Caco-2 (cell line): ENCODE measurements around the gene FAM181A. TPM values are rescaled to one million over a fixed set of nuclear protein-coding genes. Genes with fewer than 3 reads are reported as not detected.

Source experiments
- BruUV-seq: library from RNA; stranded (reverse); fragments of 400-500 nt; replicated peaks from 2 replicates; lab custom pipeline; 2021; lab: Mats Ljungman, UMichigan
- CTCF ChIA-PET: fragments of 300-600 bp; sonication (Branson Sonifier 250); formaldehyde crosslinking; loops from one replicate; lab custom pipeline; 2022; ENCODE audit warnings: antibody characterized with exemption; lab: Charles Lee
- POLR2A ChIA-PET: fragments of 300-600 bp; sonication (Branson Sonifier 250); formaldehyde crosslinking; loops from one replicate; lab custom pipeline; 2022; ENCODE audit warnings: antibody characterized with exemption; lab: Charles Lee
- DNase-seq, 2 experiments: peaks; one replicate each; pipeline versions ENCODE4 v3.0.0 to v3.0.0-alpha.2; 2020 to 2022
- H3K27me3 ChIP-seq: replicated peaks from 2 replicates; pipeline ENCODE4 v1.6.0; 2011; ENCODE audit warnings: low read length; ENCODE audit not compliant: control insufficient read depth, insufficient read depth
- H3K36me3 ChIP-seq: 2 replicates; pipeline ENCODE4 v1.5.1; 2011; ENCODE audit warnings: low read length; ENCODE audit not compliant: control insufficient read depth, insufficient read depth
- H3K4me1 ChIP-seq: fragments of 250-450 bp; sonication (Bioruptor Pico); 2 replicates; pipeline ENCODE4 v1.5.1; 2020; ENCODE audit warnings: mild to moderate bottlenecking
- H3K4me3 ChIP-seq: 2 replicates; pipeline ENCODE4 v1.5.1; 2011; ENCODE audit warnings: low read depth, mild to moderate bottlenecking, control low read depth, low read length
- H3K9me3 ChIP-seq: fragments of 250-450 bp; sonication (Bioruptor Pico); 2 replicates; pipeline ENCODE4 v1.5.1; 2020; ENCODE audit warnings: mild to moderate bottlenecking, moderate library complexity
- H3K27ac Mint-ChIP-seq: one replicate; pipeline ENCODE4 v1.8.0; 2022; ENCODE audit warnings: mixed read lengths; ENCODE audit not compliant: unreplicated experiment
- H3K27me3 Mint-ChIP-seq: one replicate; pipeline ENCODE4 v1.8.0; 2022; ENCODE audit warnings: mixed read lengths; ENCODE audit not compliant: insufficient read depth, unreplicated experiment
- H3K36me3 Mint-ChIP-seq: one replicate; pipeline ENCODE4 v1.8.0; 2022; ENCODE audit warnings: mild to moderate bottlenecking, mixed read lengths; ENCODE audit not compliant: insufficient read depth, unreplicated experiment
- H3K4me1 Mint-ChIP-seq: one replicate; pipeline ENCODE4 v1.8.0; 2022; ENCODE audit warnings: low read depth, mixed read lengths; ENCODE audit not compliant: unreplicated experiment
- H3K4me3 Mint-ChIP-seq: one replicate; pipeline ENCODE4 v1.8.0; 2022; ENCODE audit warnings: mild to moderate bottlenecking, moderate library complexity, mixed read lengths; ENCODE audit not compliant: unreplicated experiment
- H3K9me3 Mint-ChIP-seq: one replicate; pipeline ENCODE4 v1.8.0; 2022; ENCODE audit warnings: mixed read lengths; ENCODE audit not compliant: unreplicated experiment
- intact Hi-C: fragments of 100-400 bp; cut with micrococcal nuclease; formaldehyde crosslinking; loops from one replicate; pipeline ENCODE4 v1.10.0; 2022; ENCODE audit not compliant: unreplicated experiment
- total RNA-seq: library from RNA; stranded (reverse); gene quantifications from 2 replicates; pipeline ENCODE4 v1.2.3, GENCODE V29; 2022
- TF ChIP-seq, protein P1 (sequence below), 2 experiments: fragments of 200-600 bp in 1 of 2; IDR thresholded peaks; 1 replicate in 1 of 2; 2 replicates in 1 of 2; pipeline versions ENCODE4 v1.5.1 to v1.8.0; 2011 to 2022; ENCODE audit warnings: antibody characterized with exemption in 1 of 2, control low read depth in 1 of 2, inconsistent platforms in 1 of 2, low read depth in 1 of 2, low read length in 1 of 2, mild to moderate bottlenecking in 1 of 2, moderate library complexity in 1 of 2; ENCODE audit not compliant: insufficient read depth in 1 of 2, severe bottlenecking in 1 of 2, unreplicated experiment in 1 of 2

FAM181A gene
- total RNA-seq, 1 experiment from 2014 or later: not detected

DNA sequence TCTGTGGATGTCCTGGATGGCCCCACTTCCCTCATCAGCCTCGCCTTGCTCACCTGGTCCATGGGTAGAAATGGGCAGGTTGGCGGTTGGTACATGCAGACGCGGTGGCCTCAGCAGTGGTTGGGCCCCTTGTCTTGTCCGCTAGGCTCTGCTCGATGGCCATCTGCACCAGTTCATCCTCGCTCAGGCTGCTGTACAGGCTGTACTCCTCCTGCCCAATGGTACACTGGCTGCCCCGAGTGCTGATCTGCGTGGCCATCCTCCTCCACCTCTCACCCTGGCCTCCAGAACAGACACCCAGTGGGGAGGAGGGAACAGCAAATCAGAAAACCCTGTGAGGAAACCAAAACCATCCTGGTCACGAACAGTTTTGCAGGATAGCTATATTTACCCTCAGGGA, 37.1 kb downstream of the FAM181A start:
- BruUV-seq: no TSS peak
- H3K27me3 Mint-ChIP-seq: no peaks in the 10 kb centered on the region
- no peaks in the 10 kb centered on the region for H3K36me3 Mint-ChIP-seq
- no peak overlapping the region for H3K4me3 ChIP-seq
- no peak overlapping the region for H3K4me3 Mint-ChIP-seq
- intact Hi-C loops: no loop called here
- TF ChIP-seq, protein P1, sequence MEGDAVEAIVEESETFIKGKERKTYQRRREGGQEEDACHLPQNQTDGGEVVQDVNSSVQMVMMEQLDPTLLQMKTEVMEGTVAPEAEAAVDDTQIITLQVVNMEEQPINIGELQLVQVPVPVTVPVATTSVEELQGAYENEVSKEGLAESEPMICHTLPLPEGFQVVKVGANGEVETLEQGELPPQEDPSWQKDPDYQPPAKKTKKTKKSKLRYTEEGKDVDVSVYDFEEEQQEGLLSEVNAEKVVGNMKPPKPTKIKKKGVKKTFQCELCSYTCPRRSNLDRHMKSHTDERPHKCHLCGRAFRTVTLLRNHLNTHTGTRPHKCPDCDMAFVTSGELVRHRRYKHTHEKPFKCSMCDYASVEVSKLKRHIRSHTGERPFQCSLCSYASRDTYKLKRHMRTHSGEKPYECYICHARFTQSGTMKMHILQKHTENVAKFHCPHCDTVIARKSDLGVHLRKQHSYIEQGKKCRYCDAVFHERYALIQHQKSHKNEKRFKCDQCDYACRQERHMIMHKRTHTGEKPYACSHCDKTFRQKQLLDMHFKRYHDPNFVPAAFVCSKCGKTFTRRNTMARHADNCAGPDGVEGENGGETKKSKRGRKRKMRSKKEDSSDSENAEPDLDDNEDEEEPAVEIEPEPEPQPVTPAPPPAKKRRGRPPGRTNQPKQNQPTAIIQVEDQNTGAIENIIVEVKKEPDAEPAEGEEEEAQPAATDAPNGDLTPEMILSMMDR (IDR thresholded peaks at IDR 0.05; ENCODE audit: insufficient read depth in 1 of 2, low read depth in 1 of 2, low read length in 1 of 2, severe bottlenecking in 1 of 2, unreplicated experiment in 1 of 2): no peak
- no peak for DNase-seq
- CTCF ChIA-PET: no interaction called here
- POLR2A ChIA-PET: no interaction called here
- no peak overlapping the region for H3K27ac Mint-ChIP-seq
- peaks cover 29% of the 10 kb centered on the region for H3K4me1 ChIP-seq
- H3K27me3 ChIP-seq: no peaks in the 10 kb centered on the region
- no peaks in the 10 kb centered on the region for H3K9me3 ChIP-seq
- H3K9me3 Mint-ChIP-seq: no peaks in the 10 kb centered on the region
- H3K4me1 Mint-ChIP-seq: peaks cover 8% of the 10 kb centered on the region
- H3K36me3 ChIP-seq: no peaks in the 10 kb centered on the region

- H3K9me3 ChIP-seq: no peaks in the 10 kb centered on the region
- Mint-ChIP-seq H3K9me3 (no peaks in the 10 kb centered on the region), H3K27me3 (no peaks in the 10 kb centered on the region), H3K27ac (no peak overlapping the region), H3K4me3 (no peak overlapping the region), H3K4me1 (peaks cover 3% of the 10 kb centered on the region), H3K36me3 (no peaks in the 10 kb centered on the region)
- H3K36me3 ChIP-seq: no peaks in the 10 kb centered on the region
- DNase-seq: no peak
- peaks cover 25% of the 10 kb centered on the region for H3K4me1 ChIP-seq
- ChIA-PET POLR2A (no interaction called here), CTCF (no interaction called here)
- BruUV-seq: no TSS peak
- TF ChIP-seq, protein P1 (IDR thresholded peaks at IDR 0.05; ENCODE audit: insufficient read depth in 1 of 2, low read depth in 1 of 2, low read length in 1 of 2, severe bottlenecking in 1 of 2, unreplicated experiment in 1 of 2): no peak
- intact Hi-C loops: no loop called here
- H3K27me3 ChIP-seq: no peaks in the 10 kb centered on the region
- no peak overlapping the region for H3K4me3 ChIP-seq
These were observed 37.7 kb downstream of the FAM181A start for GRCh38 chr14:93964820-93965286.

- Mint-ChIP-seq H3K27ac (no peak overlapping the region), H3K4me3 (no peak overlapping the region)
These were observed 38.2 kb downstream of the FAM181A start for GRCh38 chr14:93965287-93965821.

More at GRCh38 chr14:93965287-93965821, 38.2 kb downstream of the FAM181A start:
- BruUV-seq: no TSS peak
- H3K27me3 Mint-ChIP-seq: no peaks in the 10 kb centered on the region
- no peak overlapping the region for H3K4me3 ChIP-seq
- ChIA-PET POLR2A (no interaction called here), CTCF (no interaction called here)
- H3K36me3 ChIP-seq: no peaks in the 10 kb centered on the region
- H3K9me3 Mint-ChIP-seq: no peaks in the 10 kb centered on the region
- H3K4me1 ChIP-seq: peaks cover 20% of the 10 kb centered on the region
- TF ChIP-seq, protein P1 (IDR thresholded peaks at IDR 0.05; ENCODE audit: insufficient read depth in 1 of 2, low read depth in 1 of 2, low read length in 1 of 2, severe bottlenecking in 1 of 2, unreplicated experiment in 1 of 2): no peak
- no peaks in the 10 kb centered on the region for H3K9me3 ChIP-seq
- no peak for DNase-seq
- H3K4me1 Mint-ChIP-seq: no peaks in the 10 kb centered on the region
- H3K27me3 ChIP-seq: no peaks in the 10 kb centered on the region
- intact Hi-C loops: no loop called here
- no peaks in the 10 kb centered on the region for H3K36me3 Mint-ChIP-seq
